GM12878 (cell line): ENCODE measurements around the gene SESTD1. TPM values are rescaled to one million over a fixed set of nuclear protein-coding genes. Genes with fewer than 3 reads are reported as not detected.

ENCODE experiments used
- ATAC-seq: fragments of 200-7000 bp; cut with Tn5 transposase; 3 replicates; pipeline ENCODE4 v1.9.1; 2020; ENCODE audit warnings: mild to moderate bottlenecking, moderate library complexity
- BruUV-seq: library from RNA; stranded (reverse); fragments of 400-500 nt; replicated peaks from 2 replicates; lab custom pipeline; 2021; lab: Mats Ljungman, UMichigan
- CTCF ChIA-PET: fragments of 300-600 bp; sonication (Branson Sonifier 250); formaldehyde crosslinking; extraction: SDS; loops from one replicate; lab custom pipeline; 2021; ENCODE audit warnings: inconsistent platforms; lab: Yijun Ruan, JAX
- POLR2A ChIA-PET: fragments of 350-600 bp; formaldehyde crosslinking; extraction: SDS; loops from one replicate; lab custom pipeline; 2021; ENCODE audit warnings: inconsistent platforms; lab: Charles Lee
- RAD21 ChIA-PET: fragments of 300-600 bp; sonication (Branson Sonifier 250); formaldehyde crosslinking; loops from one replicate; lab custom pipeline; 2023; ENCODE audit warnings: antibody characterized with exemption; ENCODE audit not compliant: unreplicated experiment; lab: Charles Lee
- SMC1A ChIA-PET: fragments of 300-600 bp; sonication (Branson Sonifier 250); formaldehyde crosslinking; loops from one replicate; lab custom pipeline; 2023; ENCODE audit not compliant: unreplicated experiment, uncharacterized antibody; lab: Charles Lee
- DNase-seq: peaks from one replicate; pipeline ENCODE4 v3.0.0-alpha.2; 2011; ENCODE audit warnings: low read depth, low spot score
- FAIRE-seq: peaks from 3 replicates; lab custom pipeline; 2011; peaks lifted over from hg19 to GRCh38; lab: Jason Lieb, UNC
- H2AFZ ChIP-seq: 2 replicates; pipeline ENCODE4 v1.6.0; 2011; ENCODE audit warnings: low read depth, low read length, control low read depth; ENCODE audit not compliant: control insufficient read depth
- H3K27ac ChIP-seq: 2 replicates; pipeline ENCODE4 v1.5.1; 2011; ENCODE audit warnings: control low read depth; ENCODE audit not compliant: control insufficient read depth, insufficient read depth
- H3K27me3 ChIP-seq, 2 experiments: replicated peaks in 1 of 2; 2 replicates each; pipeline versions ENCODE4 v1.6.0 to v1.6.1; 2011; ENCODE audit warnings: low read length in 1 of 2; ENCODE audit not compliant: control insufficient read depth in 2 of 2, insufficient read depth in 2 of 2
- H3K36me3 ChIP-seq, 2 experiments: 2 replicates each; pipeline ENCODE4 v1.5.1; 2011; ENCODE audit warnings: low read length in 1 of 2; ENCODE audit not compliant: control insufficient read depth in 2 of 2, insufficient read depth in 2 of 2
- H3K4me1 ChIP-seq: 2 replicates; pipeline ENCODE4 v1.6.1; 2011; ENCODE audit warnings: mild to moderate bottlenecking, low read length, moderate library complexity, mixed read lengths; ENCODE audit not compliant: control insufficient read depth, insufficient read depth
- H3K4me2 ChIP-seq: 2 replicates; pipeline ENCODE4 v1.6.0; 2011; ENCODE audit warnings: control low read depth; ENCODE audit not compliant: control insufficient read depth, insufficient read depth
- H3K4me3 ChIP-seq: fragments of 200-600 bp; sonication (generic); 2 replicates; pipeline ENCODE4 v1.5.1; 2016
- H3K79me2 ChIP-seq: 2 replicates; pipeline ENCODE4 v1.6.0; 2011; ENCODE audit warnings: low read length; ENCODE audit not compliant: control insufficient read depth, insufficient read depth
- H3K9ac ChIP-seq: 2 replicates; pipeline ENCODE4 v1.8.0; 2011; ENCODE audit warnings: low read length, control low read depth, mixed read lengths; ENCODE audit not compliant: control insufficient read depth, insufficient read depth
- H3K9me3 ChIP-seq: replicated peaks from 3 replicates; pipeline ENCODE4 v1.5.1; 2011; ENCODE audit warnings: mild to moderate bottlenecking, low read length; ENCODE audit not compliant: control insufficient read depth, insufficient read depth
- H4K20me1 ChIP-seq: 2 replicates; pipeline ENCODE4 v1.6.0; 2011; ENCODE audit not compliant: control insufficient read depth, insufficient read depth
- BHLHE40 ChIP-seq, 2 experiments: fragments of 450-650 bp in 1 of 2; IDR thresholded peaks; 2 replicates each; pipeline ENCODE4 v1.6.1; 2011 to 2017; ENCODE audit warnings: low read depth in 2 of 2, borderline replicate concordance in 1 of 2, improper control_type of control experiment in 1 of 2, low read length in 1 of 2, mild to moderate bottlenecking in 1 of 2
- CEBPB ChIP-seq, 2 experiments: fragments of 150-350 bp in 1 of 2; IDR thresholded peaks; 2 replicates each; pipeline ENCODE4 v1.6.1; 2012 to 2014; ENCODE audit warnings: low read depth in 2 of 2, low read length in 2 of 2, borderline replicate concordance in 1 of 2, inconsistent platforms in 1 of 2
- EGR1 ChIP-seq, 2 experiments: IDR thresholded peaks; 1 replicate in 1 of 2; 2 replicates in 1 of 2; pipeline ENCODE4 v1.6.1; 2011 to 2012; ENCODE audit warnings: low read depth in 2 of 2, low read length in 2 of 2, borderline replicate concordance in 1 of 2, mild to moderate bottlenecking in 1 of 2, moderate library complexity in 1 of 2
- HDAC2 ChIP-seq: fragments of 200-600 bp; sonication (generic); IDR thresholded peaks from 2 replicates; pipeline ENCODE4 v1.6.1; 2017
- IKZF2 ChIP-seq, 2 experiments: fragments of 450-650 bp; IDR thresholded peaks; 2 replicates each; pipeline ENCODE4 v1.6.1; 2017; ENCODE audit warnings: mild to moderate bottlenecking in 2 of 2, moderate library complexity in 2 of 2
- MEF2A ChIP-seq: IDR thresholded peaks from 2 replicates; pipeline ENCODE4 v1.6.1; 2011; ENCODE audit warnings: low read depth, mild to moderate bottlenecking, low read length, moderate library complexity; ENCODE audit not compliant: insufficient read depth
- MYB ChIP-seq: fragments of 150-350 bp; IDR thresholded peaks from 2 replicates; pipeline ENCODE4 v1.6.1; 2014; ENCODE audit warnings: mild to moderate bottlenecking, low read depth, low read length, borderline replicate concordance
- PML ChIP-seq: IDR thresholded peaks from 2 replicates; pipeline ENCODE4 v1.6.1; 2012; ENCODE audit warnings: low read length, inconsistent platforms
- TBL1XR1 ChIP-seq: IDR thresholded peaks from 2 replicates; pipeline ENCODE4 v1.6.1; 2012; ENCODE audit warnings: low read depth, low read length, improper control_type of control experiment
- TCF7 ChIP-seq: IDR thresholded peaks from 2 replicates; pipeline ENCODE4 v1.6.1; 2014; ENCODE audit warnings: antibody characterized with exemption, borderline replicate concordance
- ZBTB40 ChIP-seq: fragments of 450-650 bp; IDR thresholded peaks from 2 replicates; pipeline ENCODE4 v1.6.1; 2016; ENCODE audit warnings: mild to moderate bottlenecking, moderate library complexity, borderline replicate concordance
- WGBS: methylation state at CpG from one replicate; pipeline ENCODE4 v1.1.6; 2016; ENCODE audit warnings: low lambda C conversion rate; ENCODE audit not compliant: insufficient replicate concordance, insufficient coverage; ENCODE audit errors: missing lambda C conversion rate; 5-methylcytosine and 5-hydroxymethylcytosine counted together
- in situ Hi-C: fragments of 300-500 bp; cut with MboI; formaldehyde crosslinking; loops from 9 replicates; pipeline ENCODE4 v1.14.3; 2018; ENCODE audit warnings: mixed read lengths
- intact Hi-C: fragments of 100-400 bp; cut with micrococcal nuclease; formaldehyde crosslinking; loops from one replicate; pipeline ENCODE4 v1.14.2; 2022; ENCODE audit not compliant: unreplicated experiment
- polyA plus RNA-seq, 11 experiments: library from polyadenylated mRNA; depleted of rRNA in 4 of 11; unstranded in 6 of 11; stranded (reverse) in 5 of 11; fragments of >200 nt; fragmentation: Nextera tagmentation in 4 of 11; fragmentation: Illumina TruSeq in 1 of 11; extraction: Ambion mirVana in 4 of 11; extraction: Trizol in 1 of 11; gene quantifications; 1 replicate in 1 of 11; 2 replicates in 10 of 11; pipeline versions ENCODE4 v1.2.1 to v1.2.3, GENCODE V29; 2011 to 2016; ENCODE audit warnings: inconsistent platforms in 2 of 11, missing spikeins in 2 of 11, low read depth in 1 of 11
- total RNA-seq, 4 experiments: library from RNA; depleted of rRNA in 3 of 4; stranded (reverse); fragments of >200 nt in 3 of 4; fragmentation: Illumina TruSeq in 1 of 4; extraction: Trizol in 1 of 4; gene quantifications; 2 replicates each; pipeline versions ENCODE4 v1.2.1 to v1.2.3, GENCODE V29; 2013 to 2021
- TF ChIP-seq, protein P1 (sequence below): fragments of 450-650 bp; formaldehyde crosslinking; IDR thresholded peaks from 2 replicates; pipeline ENCODE4 v1.4.0; 2022; ENCODE audit warnings: mild to moderate bottlenecking, moderate library complexity
- TF ChIP-seq, protein P2 (sequence below): IDR thresholded peaks from 2 replicates; pipeline ENCODE4 v1.6.1; 2012; ENCODE audit warnings: low read depth, low read length, improper control_type of control experiment

The SESTD1 gene
- total and polyA plus RNA-seq, 10 of the 15 experiments (the other 5 are each of a cell fraction or from before 2014, with no cell fraction given) = 4.4 to 22.7 (median 9.5) TPM

GRCh38 chr2:179302149-179302548 is 37.5 kb upstream of the SESTD1 start (continued):
- TF ChIP-seq, protein P1, sequence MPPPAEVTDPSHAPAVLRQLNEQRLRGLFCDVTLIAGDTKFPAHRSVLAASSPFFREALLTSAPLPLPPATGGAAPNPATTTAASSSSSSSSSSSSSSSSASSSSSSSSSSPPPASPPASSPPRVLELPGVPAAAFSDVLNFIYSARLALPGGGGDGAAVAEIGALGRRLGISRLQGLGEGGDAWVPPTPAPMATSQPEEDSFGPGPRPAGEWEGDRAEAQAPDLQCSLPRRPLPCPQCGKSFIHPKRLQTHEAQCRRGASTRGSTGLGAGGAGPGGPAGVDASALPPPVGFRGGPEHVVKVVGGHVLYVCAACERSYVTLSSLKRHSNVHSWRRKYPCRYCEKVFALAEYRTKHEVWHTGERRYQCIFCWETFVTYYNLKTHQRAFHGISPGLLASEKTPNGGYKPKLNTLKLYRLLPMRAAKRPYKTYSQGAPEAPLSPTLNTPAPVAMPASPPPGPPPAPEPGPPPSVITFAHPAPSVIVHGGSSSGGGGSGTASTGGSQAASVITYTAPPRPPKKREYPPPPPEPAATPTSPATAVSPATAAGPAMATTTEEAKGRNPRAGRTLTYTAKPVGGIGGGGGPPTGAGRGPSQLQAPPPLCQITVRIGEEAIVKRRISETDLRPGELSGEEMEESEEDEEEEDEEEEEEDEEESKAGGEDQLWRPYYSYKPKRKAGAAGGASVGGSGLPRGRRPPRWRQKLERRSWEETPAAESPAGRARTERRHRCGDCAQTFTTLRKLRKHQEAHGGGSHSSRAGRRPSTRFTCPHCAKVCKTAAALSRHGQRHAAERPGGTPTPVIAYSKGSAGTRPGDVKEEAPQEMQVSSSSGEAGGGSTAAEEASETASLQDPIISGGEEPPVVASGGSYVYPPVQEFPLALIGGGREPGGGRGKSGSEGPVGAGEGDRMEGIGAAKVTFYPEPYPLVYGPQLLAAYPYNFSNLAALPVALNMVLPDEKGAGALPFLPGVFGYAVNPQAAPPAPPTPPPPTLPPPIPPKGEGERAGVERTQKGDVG = no peak
- no peak for TF ChIP-seq CEBPB (IDR thresholded peaks at IDR 0.05; ENCODE audit: borderline replicate concordance in 1 of 2, low read depth in 2 of 2, low read length in 2 of 2)
- TF ChIP-seq TBL1XR1 = no peak
- no peak for TF ChIP-seq IKZF2 (IDR thresholded peaks at IDR 0.05)
- TF ChIP-seq HDAC2 = no peak
- TF ChIP-seq PML = no peak
- TF ChIP-seq MYB = no peak
- TF ChIP-seq, all 136 proteins: peak for 0

DNA sequence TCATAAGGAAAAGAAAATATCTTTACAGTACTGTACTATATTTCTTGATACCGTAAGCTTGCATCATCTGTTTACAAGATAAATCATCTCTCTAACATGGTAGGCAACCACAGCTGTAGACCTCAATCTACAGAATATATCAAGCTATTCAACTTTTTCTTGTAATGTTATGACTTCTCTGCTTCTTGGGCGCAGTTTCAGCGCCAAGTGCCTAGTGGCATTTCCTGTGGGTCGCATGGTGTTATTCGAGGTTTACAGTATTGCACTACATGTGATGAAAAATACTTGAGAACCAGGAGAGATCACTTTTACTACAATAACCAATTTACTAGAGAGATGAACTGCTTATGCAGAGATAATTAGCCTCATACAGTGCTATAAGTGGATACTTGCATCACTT is 34.0 kb upstream of the SESTD1 start:
- WGBS = 91% methylated on average over 5 of the region's 5 CpGs
- Histone ChIP-seq H3K9me3 (no peaks in the 10 kb centered on the region), H3K4me1 (no peaks in the 10 kb centered on the region), H3K27ac (no peak overlapping the region), H3K4me2 (no peak overlapping the region), H3K9ac (no peak overlapping the region), H4K20me1 (no peaks in the 10 kb centered on the region), H3K27me3 (no peaks in the 10 kb centered on the region), H2AFZ (no peak overlapping the region), H3K36me3 (no peaks in the 10 kb centered on the region), H3K4me3 (no peak overlapping the region), H3K79me2 (no peaks in the 10 kb centered on the region)
- in situ Hi-C loops (no loop called here), intact Hi-C loops (no loop called here)
- DNase-seq (no peak), ATAC-seq (no peak), FAIRE-seq (no peak)
- RAD21 ChIA-PET = interaction anchor here (0.6 kb wide), 1 partner anchor 414 kb away, joined by 3 read pairs; no protein-coding TSS in a partner anchor
- SMC1A ChIA-PET = interaction anchor here (1.0 kb wide), 1 partner anchor 46 kb away, joined by 3 read pairs; no protein-coding TSS in a partner anchor
- BruUV-seq = no TSS peak
- POLR2A ChIA-PET = no interaction called here
- CTCF ChIA-PET = no interaction called here
- TF ChIP-seq MEF2A (no peak), BHLHE40 (IDR thresholded peaks at IDR 0.05; ENCODE audit: borderline replicate concordance in 1 of 2, low read depth in 2 of 2, low read length in 1 of 2) (no peak), EGR1 (IDR thresholded peaks at IDR 0.05; ENCODE audit: borderline replicate concordance in 1 of 2, low read depth in 2 of 2, low read length in 2 of 2) (no peak), TCF7 (no peak), ZBTB40 (no peak)
- TF ChIP-seq, protein P2, sequence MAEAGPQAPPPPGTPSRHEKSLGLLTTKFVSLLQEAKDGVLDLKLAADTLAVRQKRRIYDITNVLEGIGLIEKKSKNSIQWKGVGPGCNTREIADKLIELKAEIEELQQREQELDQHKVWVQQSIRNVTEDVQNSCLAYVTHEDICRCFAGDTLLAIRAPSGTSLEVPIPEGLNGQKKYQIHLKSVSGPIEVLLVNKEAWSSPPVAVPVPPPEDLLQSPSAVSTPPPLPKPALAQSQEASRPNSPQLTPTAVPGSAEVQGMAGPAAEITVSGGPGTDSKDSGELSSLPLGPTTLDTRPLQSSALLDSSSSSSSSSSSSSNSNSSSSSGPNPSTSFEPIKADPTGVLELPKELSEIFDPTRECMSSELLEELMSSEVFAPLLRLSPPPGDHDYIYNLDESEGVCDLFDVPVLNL = no peak
